Measurements from ENCODE around the gene ARFGEF2. TPM values are rescaled to one million over a fixed set of nuclear protein-coding genes. Genes with fewer than 3 reads are reported as not detected.
"Not testable (repeated sequence)": the region's sequence is repeated elsewhere in the genome, so short reads cannot be mapped to it uniquely, and the experiment has no call there.

ARFGEF2 gene
- total RNA-seq = 10 to 100 TPM; 30.4 to 30.8 TPM

GRCh38 chr20:48921168-48921882 is at the start of gene ARFGEF2:
TSS of gene ARFGEF2 (plus strand) at chr20:48921711. CDS start at chr20:48921890, 179 bp downstream.
- H3K36me3 Mint-ChIP-seq = peaks cover 5% of the 10 kb centered on the region
- H3K27me3 Mint-ChIP-seq = no peaks in the 10 kb centered on the region
- H3K27ac Mint-ChIP-seq = peak within 1 kb of the TSS; percentile 96
- H3K9me3 Mint-ChIP-seq = no peaks in the 10 kb centered on the region
- H3K4me1 Mint-ChIP-seq = peaks cover 46% of the 10 kb centered on the region
- peak; percentile 96 for DNase-seq
- peak within 1 kb of the TSS; percentile 97 for H3K4me3 Mint-ChIP-seq

GRCh38 chr20:48875233-48875913 is 46.1 kb upstream of the ARFGEF2 start:
- Mint-ChIP-seq H3K4me3 (no peak overlapping the region), H3K27ac (no peak overlapping the region), H3K4me1 (peaks cover 5% of the 10 kb centered on the region), H3K36me3 (peaks cover 6% of the 10 kb centered on the region), H3K27me3 (no peaks in the 10 kb centered on the region), H3K9me3 (peaks cover 3% of the 10 kb centered on the region)
- no peak for DNase-seq

GRCh38 chr20:48875914-48876240 is 45.6 kb upstream of the ARFGEF2 start:
- Mint-ChIP-seq H3K9me3 (peaks cover 3% of the 10 kb centered on the region), H3K4me3 (no peak overlapping the region), H3K36me3 (peaks cover 6% of the 10 kb centered on the region), H3K27ac (no peak overlapping the region), H3K4me1 (peaks cover 5% of the 10 kb centered on the region), H3K27me3 (no peaks in the 10 kb centered on the region)
- DNase-seq = no peak

- Mint-ChIP-seq H3K36me3 (peaks cover 6% of the 10 kb centered on the region), H3K27me3 (no peaks in the 10 kb centered on the region), H3K4me3 (no peak overlapping the region), H3K27ac (no peak overlapping the region), H3K4me1 (peaks cover 5% of the 10 kb centered on the region), H3K9me3 (peaks cover 3% of the 10 kb centered on the region)
- DNase-seq = no peak
Observed at GRCh38 chr20:48877304-48877703, 44.2 kb upstream of the ARFGEF2 start.

GRCh38 chr20:48878534-48879248 is 42.8 kb upstream of the ARFGEF2 start:
- Mint-ChIP-seq H3K4me3 (no peak overlapping the region), H3K36me3 (no peaks in the 10 kb centered on the region), H3K4me1 (no peaks in the 10 kb centered on the region), H3K27ac (no peak overlapping the region), H3K9me3 (no peaks in the 10 kb centered on the region), H3K27me3 (no peaks in the 10 kb centered on the region)
- no peak for DNase-seq

GRCh38 chr20:48879612-48880245 is 41.8 kb upstream of the ARFGEF2 start:
- Mint-ChIP-seq H3K9me3 (no peaks in the 10 kb centered on the region), H3K36me3 (no peaks in the 10 kb centered on the region), H3K27ac (no peak overlapping the region), H3K27me3 (no peaks in the 10 kb centered on the region), H3K4me3 (no peak overlapping the region), H3K4me1 (no peaks in the 10 kb centered on the region)
- DNase-seq = no peak

GRCh38 chr20:48880331-48880730 is 41.2 kb upstream of the ARFGEF2 start:
- H3K27ac Mint-ChIP-seq = no peak overlapping the region
- no peak overlapping the region for H3K4me3 Mint-ChIP-seq
- DNase-seq = no peak
- no peaks in the 10 kb centered on the region for H3K27me3 Mint-ChIP-seq
- H3K36me3 Mint-ChIP-seq = no peaks in the 10 kb centered on the region
- no peaks in the 10 kb centered on the region for H3K9me3 Mint-ChIP-seq
- H3K4me1 Mint-ChIP-seq = no peaks in the 10 kb centered on the region

GRCh38 chr20:48880981-48881657 is 40.4 kb upstream of the ARFGEF2 start:
- H3K4me3 Mint-ChIP-seq = no peak overlapping the region
- no peaks in the 10 kb centered on the region for H3K9me3 Mint-ChIP-seq
- H3K36me3 Mint-ChIP-seq = no peaks in the 10 kb centered on the region
- no peak overlapping the region for H3K27ac Mint-ChIP-seq
- no peak for DNase-seq
- H3K27me3 Mint-ChIP-seq = no peaks in the 10 kb centered on the region
- H3K4me1 Mint-ChIP-seq = peaks cover 3% of the 10 kb centered on the region

GRCh38 chr20:48885237-48885636 is 36.3 kb upstream of the ARFGEF2 start:
- no peaks in the 10 kb centered on the region for H3K9me3 Mint-ChIP-seq
- H3K4me1 Mint-ChIP-seq = peaks cover 3% of the 10 kb centered on the region
- H3K36me3 Mint-ChIP-seq = no peaks in the 10 kb centered on the region
- no peak overlapping the region for H3K27ac Mint-ChIP-seq
- no peak for DNase-seq
- H3K4me3 Mint-ChIP-seq = no peak overlapping the region
- H3K27me3 Mint-ChIP-seq = no peaks in the 10 kb centered on the region

- Mint-ChIP-seq H3K36me3 (no peaks in the 10 kb centered on the region), H3K4me3 (no peak overlapping the region), H3K27ac (no peak overlapping the region), H3K27me3 (no peaks in the 10 kb centered on the region), H3K4me1 (peaks cover 3% of the 10 kb centered on the region), H3K9me3 (no peaks in the 10 kb centered on the region)
- DNase-seq = no peak
Observed at GRCh38 chr20:48886194-48886593, 35.3 kb upstream of the ARFGEF2 start.

- Mint-ChIP-seq H3K36me3 (no peaks in the 10 kb centered on the region), H3K27ac (no peak overlapping the region), H3K9me3 (no peaks in the 10 kb centered on the region), H3K4me3 (no peak overlapping the region), H3K4me1 (peaks cover 5% of the 10 kb centered on the region), H3K27me3 (no peaks in the 10 kb centered on the region)
- no peak for DNase-seq
Observed at GRCh38 chr20:48886811-48887210, 34.7 kb upstream of the ARFGEF2 start.

GRCh38 chr20:48888517-48888916 is 33.0 kb upstream of the ARFGEF2 start:
- H3K36me3 Mint-ChIP-seq, H3K9me3 Mint-ChIP-seq, H3K4me1 Mint-ChIP-seq, H3K27ac Mint-ChIP-seq, DNase-seq, H3K4me3 Mint-ChIP-seq, H3K27me3 Mint-ChIP-seq: not testable (repeated sequence)

- peaks cover 5% of the 10 kb centered on the region for H3K4me1 Mint-ChIP-seq
Observed at GRCh38 chr20:48889140-48889790, 32.2 kb upstream of the ARFGEF2 start.

GRCh38 chr20:48891235-48892048 is 30.1 kb upstream of the ARFGEF2 start:
- Mint-ChIP-seq H3K4me1 (peaks cover 3% of the 10 kb centered on the region), H3K27ac (no peak overlapping the region)

More at GRCh38 chr20:48889140-48889790, 32.2 kb upstream of the ARFGEF2 start:
- no peak for DNase-seq
- no peaks in the 10 kb centered on the region for H3K36me3 Mint-ChIP-seq
- H3K4me3 Mint-ChIP-seq = no peak overlapping the region
- no peaks in the 10 kb centered on the region for H3K27me3 Mint-ChIP-seq
- H3K27ac Mint-ChIP-seq = no peak overlapping the region
- H3K9me3 Mint-ChIP-seq = no peaks in the 10 kb centered on the region

More at GRCh38 chr20:48891235-48892048, 30.1 kb upstream of the ARFGEF2 start:
- no peaks in the 10 kb centered on the region for H3K27me3 Mint-ChIP-seq
- H3K9me3 Mint-ChIP-seq = no peaks in the 10 kb centered on the region
- DNase-seq = no peak
- no peaks in the 10 kb centered on the region for H3K36me3 Mint-ChIP-seq
- H3K4me3 Mint-ChIP-seq = no peak overlapping the region
